Neural cell (in vitro differentiated cells): ENCODE results near the gene HBZ. TPM values are rescaled to one million over a fixed set of nuclear protein-coding genes. Genes with fewer than 3 reads are reported as not detected.

Experiments
- H2AFZ ChIP-seq: fragments of 200-600, 300-800 bp; sonication (generic), shearing (Covaris generic); 2 replicates; pipeline ENCODE4 v1.6.0; 2014; ENCODE audit warnings: low read depth, mild to moderate bottlenecking, antibody characterized with exemption, low read length, moderate library complexity
- H3F3A ChIP-seq: fragments of 200-600 bp; shearing (Covaris generic); 2 replicates; pipeline ENCODE4 v1.6.1; 2016; ENCODE audit warnings: mild to moderate bottlenecking, moderate library complexity, mixed read lengths, antibody characterized with exemption, low read length; ENCODE audit not compliant: insufficient read depth, poor library complexity, severe bottlenecking
- H3K27ac ChIP-seq: fragments of 200-600, 300-800 bp; sonication (generic), shearing (Covaris generic); 2 replicates; pipeline ENCODE4 v1.5.1; 2014; ENCODE audit warnings: mild to moderate bottlenecking, low read length, moderate library complexity
- H3K27me3 ChIP-seq: fragments of 300-800, 200-600 bp; sonication (generic), shearing (Covaris generic); 2 replicates; pipeline ENCODE4 v1.6.0; 2014; ENCODE audit warnings: mild to moderate bottlenecking, low read depth, low read length, moderate library complexity; ENCODE audit not compliant: insufficient read depth
- H3K36me3 ChIP-seq: fragments of 300-800, 200-600 bp; sonication (generic), shearing (Covaris generic); 2 replicates; pipeline ENCODE4 v1.5.1; 2014; ENCODE audit warnings: mild to moderate bottlenecking, antibody characterized with exemption, low read length, moderate library complexity; ENCODE audit not compliant: insufficient read depth
- H3K4me2 ChIP-seq: fragments of 300-800, 200-600 bp; sonication (generic), shearing (Covaris generic); 2 replicates; pipeline ENCODE4 v1.6.0; 2014; ENCODE audit warnings: mild to moderate bottlenecking, low read length
- H3K4me3 ChIP-seq: fragments of 300-800, 200-600 bp; sonication (generic), shearing (Covaris generic); 2 replicates; pipeline ENCODE4 v1.5.1; 2014; ENCODE audit warnings: mild to moderate bottlenecking, low read length, moderate library complexity
- H3K79me2 ChIP-seq: fragments of 200-600 bp; shearing (Covaris generic); replicated peaks from 2 replicates; pipeline ENCODE4 v1.6.0; 2014; ENCODE audit warnings: mild to moderate bottlenecking, low read length, moderate library complexity; ENCODE audit not compliant: insufficient read depth
- H3K9ac ChIP-seq: fragments of 300-800, 200-600 bp; sonication (generic), shearing (Covaris generic); 2 replicates; pipeline ENCODE4 v1.6.1; 2016; ENCODE audit warnings: mild to moderate bottlenecking, low read length, mixed read lengths
- H3K9me2 ChIP-seq: fragments of 200-600 bp; shearing (Covaris generic); 2 replicates; pipeline ENCODE4 v1.6.1; 2016; ENCODE audit warnings: mild to moderate bottlenecking, low read length, mixed read lengths; ENCODE audit not compliant: insufficient read depth
- H3K9me3 ChIP-seq: fragments of 200-600, 300-800 bp; sonication (generic), shearing (Covaris generic); 2 replicates; pipeline ENCODE4 v1.6.1; 2016; ENCODE audit warnings: mild to moderate bottlenecking, mixed run types, low read length, moderate library complexity, mixed read lengths
- H4K20me1 ChIP-seq: fragments of 200-600 bp; shearing (Covaris generic); 2 replicates; pipeline ENCODE4 v1.6.1; 2016; ENCODE audit warnings: mild to moderate bottlenecking, mixed run types; ENCODE audit not compliant: insufficient read depth
- CTCF ChIP-seq: fragments of 450-650 bp; IDR thresholded peaks from 2 replicates; pipeline ENCODE4 v1.5.1; 2014; ENCODE audit warnings: antibody characterized with exemption, mild to moderate bottlenecking, moderate library complexity; ENCODE audit not compliant: poor library complexity, severe bottlenecking
- EP300 ChIP-seq: fragments of 450-650 bp; conservative IDR thresholded peaks from 2 replicates; pipeline ENCODE4 v1.6.1; 2014; ENCODE audit warnings: antibody characterized with exemption, mild to moderate bottlenecking, moderate library complexity; ENCODE audit not compliant: poor library complexity, severe bottlenecking
- EZH2 ChIP-seq: fragments of 200-600, 300-800 bp; shearing (Covaris generic), sonication (generic); IDR thresholded peaks from 2 replicates; pipeline ENCODE4 v1.6.1; 2014; ENCODE audit warnings: antibody characterized with exemption, low read length, borderline replicate concordance, mild to moderate bottlenecking; ENCODE audit not compliant: insufficient read depth, poor library complexity, severe bottlenecking
- POLR2AphosphoS5 ChIP-seq: IDR thresholded peaks from 2 replicates; pipeline ENCODE4 v1.6.1; 2012
- RAD21 ChIP-seq: fragments of 450-650 bp; conservative IDR thresholded peaks from 2 replicates; pipeline ENCODE4 v1.6.1; 2014; ENCODE audit warnings: antibody characterized with exemption, mild to moderate bottlenecking, moderate library complexity
- REST ChIP-seq: IDR thresholded peaks from 2 replicates; pipeline ENCODE4 v1.6.1; 2012; ENCODE audit warnings: borderline replicate concordance
- SMC3 ChIP-seq: fragments of 450-650 bp; conservative IDR thresholded peaks from 2 replicates; pipeline ENCODE4 v1.6.1; 2014; ENCODE audit warnings: antibody characterized with exemption, mild to moderate bottlenecking, moderate library complexity; ENCODE audit not compliant: poor library complexity
- TAF1 ChIP-seq: IDR thresholded peaks from 2 replicates; pipeline ENCODE4 v1.6.1; 2012; ENCODE audit warnings: low read depth
- polyA plus RNA-seq: library from polyadenylated mRNA; depleted of rRNA; stranded (reverse); fragments of >200 nt; gene quantifications from 2 replicates; pipeline ENCODE4 v1.2.3, GENCODE V29; 2014

HBZ gene
- polyA plus RNA-seq, 1 donor from 2014 or later = not detected

GRCh38 chr16:117379-118365, 34.8 kb upstream of the HBZ start:
- no peak overlapping the region for H3K27ac ChIP-seq
- no peaks in the 10 kb centered on the region for H4K20me1 ChIP-seq

More at GRCh38 chr16:117379-118365, 34.8 kb upstream of the HBZ start:
- no peak for TF ChIP-seq SMC3
- no peak for TF ChIP-seq EZH2
- no peak for TF ChIP-seq EP300
- no peak for TF ChIP-seq POLR2AphosphoS5
- TF ChIP-seq REST = no peak
- TF ChIP-seq RAD21 = no peak
- TF ChIP-seq CTCF = peak; percentile 45
- no peak for TF ChIP-seq TAF1
- Histone ChIP-seq H3K4me2 (no peak overlapping the region), H3K79me2 (no peaks in the 10 kb centered on the region), H3K9me3 (no peaks in the 10 kb centered on the region), H3K9me2 (no peaks in the 10 kb centered on the region), H3K36me3 (no peaks in the 10 kb centered on the region), H3F3A (no peaks in the 10 kb centered on the region), H3K4me3 (no peak overlapping the region), H3K9ac (no peak overlapping the region), H2AFZ (no peak overlapping the region), H3K27me3 (no peaks in the 10 kb centered on the region)
